Peyer's patch (tissue), 4 donors: Measurements from ENCODE around the gene HRG.
"Not testable (repeated sequence)": the region's sequence is repeated elsewhere in the genome, so short reads cannot be mapped to it uniquely, and the experiment has no call there.

ENCODE experiments used
- POLR2A ChIP-seq, 2 donors: fragments of 450-650 bp; IDR thresholded peaks; one replicate each; pipeline ENCODE4 v1.5.1; 2017; ENCODE audit warnings: antibody characterized with exemption in 2 of 2, mild to moderate bottlenecking in 2 of 2, moderate library complexity in 2 of 2
- TF ChIP-seq, protein P1 (sequence below), 6 experiments: fragments of 450-650 bp in 4 of 6; fragments of 200-600 bp in 2 of 6; sonication (generic) in 1 of 6; IDR thresholded peaks; one replicate each; pipeline ENCODE4 v1.5.1; 2017 to 2019; ENCODE audit warnings: antibody characterized with exemption in 6 of 6, mild to moderate bottlenecking in 3 of 6, moderate library complexity in 1 of 6

DNA sequence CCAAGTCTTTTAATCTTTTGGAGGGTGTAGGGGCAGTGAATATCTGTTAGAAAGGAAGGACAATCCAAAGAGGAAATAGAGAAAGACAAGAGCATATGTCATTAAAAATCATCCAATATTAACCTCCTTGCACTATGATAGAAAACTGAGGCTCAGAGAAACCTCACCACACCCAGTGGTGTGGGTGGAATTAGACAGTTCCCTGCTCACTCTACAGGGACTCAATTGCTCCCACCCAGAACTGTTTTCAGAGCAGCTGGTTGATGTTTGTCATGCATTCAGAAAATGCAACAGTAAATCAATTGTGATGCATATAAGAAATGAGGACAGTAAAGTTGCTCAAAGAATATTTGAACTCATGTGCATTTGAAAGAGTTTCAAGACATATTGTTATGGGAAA, 36.6 kb downstream of the HRG start:
- TF ChIP-seq POLR2A (IDR thresholded peaks at IDR 0.05): not testable (repeated sequence)
- TF ChIP-seq, protein P1, sequence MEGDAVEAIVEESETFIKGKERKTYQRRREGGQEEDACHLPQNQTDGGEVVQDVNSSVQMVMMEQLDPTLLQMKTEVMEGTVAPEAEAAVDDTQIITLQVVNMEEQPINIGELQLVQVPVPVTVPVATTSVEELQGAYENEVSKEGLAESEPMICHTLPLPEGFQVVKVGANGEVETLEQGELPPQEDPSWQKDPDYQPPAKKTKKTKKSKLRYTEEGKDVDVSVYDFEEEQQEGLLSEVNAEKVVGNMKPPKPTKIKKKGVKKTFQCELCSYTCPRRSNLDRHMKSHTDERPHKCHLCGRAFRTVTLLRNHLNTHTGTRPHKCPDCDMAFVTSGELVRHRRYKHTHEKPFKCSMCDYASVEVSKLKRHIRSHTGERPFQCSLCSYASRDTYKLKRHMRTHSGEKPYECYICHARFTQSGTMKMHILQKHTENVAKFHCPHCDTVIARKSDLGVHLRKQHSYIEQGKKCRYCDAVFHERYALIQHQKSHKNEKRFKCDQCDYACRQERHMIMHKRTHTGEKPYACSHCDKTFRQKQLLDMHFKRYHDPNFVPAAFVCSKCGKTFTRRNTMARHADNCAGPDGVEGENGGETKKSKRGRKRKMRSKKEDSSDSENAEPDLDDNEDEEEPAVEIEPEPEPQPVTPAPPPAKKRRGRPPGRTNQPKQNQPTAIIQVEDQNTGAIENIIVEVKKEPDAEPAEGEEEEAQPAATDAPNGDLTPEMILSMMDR (IDR thresholded peaks at IDR 0.05): not testable (repeated sequence)
